ENCODE results near the gene PDZRN3. TPM values are rescaled to one million over a fixed set of nuclear protein-coding genes. Genes with fewer than 3 reads are reported as not detected.

Gene PDZRN3
- total RNA-seq, 6 donors from 2014 or later, result 7.0 to 50.3 (median 18.4) TPM

GRCh38 chr3:73502609-73503583 lies 121.8 kb downstream of the PDZRN3 start:
- H3K9me3 ChIP-seq, result no peaks in the 10 kb centered on the region
- H3K4me3 ChIP-seq, result no peak overlapping the region
- H3K27ac ChIP-seq, result no peak overlapping the region
- WGBS, 2 donors, result 37 to 42% methylated on average over 6 of the region's 6 CpGs
- no peaks in the 10 kb centered on the region for H3K27me3 ChIP-seq
- ATAC-seq (ENCODE audit: low FRiP score in 2 of 2) (peak in 1 of 2 donors; percentile 89), DNase-seq (peak in 1 of 2 donors; percentile 47)
- H3K36me3 ChIP-seq, result no peaks in the 10 kb centered on the region
- H3K4me1 ChIP-seq, result no peaks in the 10 kb centered on the region
- TF ChIP-seq CTCF (IDR thresholded peaks at IDR 0.05) (peak; percentile 39 to 79 (median 64)), EP300 (IDR thresholded peaks at IDR 0.05) (no peak), POLR2A (IDR thresholded peaks at IDR 0.05) (no peak), POLR2AphosphoS5 (IDR thresholded peaks at IDR 0.05) (no peak)

GRCh38 chr3:73500321-73500720 lies 124.4 kb downstream of the PDZRN3 start:
- Histone ChIP-seq H3K4me3 (no peak overlapping the region), H3K27me3 (no peaks in the 10 kb centered on the region), H3K36me3 (no peaks in the 10 kb centered on the region), H3K9me3 (no peaks in the 10 kb centered on the region), H3K4me1 (peaks cover 0 to 4% (median 0%) of the 10 kb centered on the region in 4 donors), H3K27ac (no peak overlapping the region)
- TF ChIP-seq POLR2AphosphoS5 (IDR thresholded peaks at IDR 0.05), result no peak
- no peak for TF ChIP-seq CTCF (IDR thresholded peaks at IDR 0.05)
- TF ChIP-seq EP300 (IDR thresholded peaks at IDR 0.05), result no peak
- TF ChIP-seq POLR2A (IDR thresholded peaks at IDR 0.05), result no peak
- no peak for DNase-seq
- no peak for ATAC-seq (ENCODE audit: low FRiP score in 2 of 2)
- 81 to 90% methylated on average over 1 of the region's 1 CpG for WGBS, 2 donors

GRCh38 chr3:73499787-73500186 lies 125.0 kb downstream of the PDZRN3 start:
- no peak for TF ChIP-seq POLR2A (IDR thresholded peaks at IDR 0.05)
- TF ChIP-seq CTCF (IDR thresholded peaks at IDR 0.05), result no peak
- no peak for TF ChIP-seq EP300 (IDR thresholded peaks at IDR 0.05)
- TF ChIP-seq POLR2AphosphoS5 (IDR thresholded peaks at IDR 0.05), result no peak
- H3K36me3 ChIP-seq, result no peaks in the 10 kb centered on the region
- ATAC-seq (ENCODE audit: low FRiP score in 2 of 2), result no peak
- no peak overlapping the region for H3K27ac ChIP-seq
- peaks cover 0 to 4% (median 0%) of the 10 kb centered on the region in 4 donors for H3K4me1 ChIP-seq
- H3K9me3 ChIP-seq, result no peaks in the 10 kb centered on the region
- no peak for DNase-seq
- WGBS, 2 donors, result 91 to 100% methylated on average over 3 of the region's 3 CpGs
- no peaks in the 10 kb centered on the region for H3K27me3 ChIP-seq
- no peak overlapping the region for H3K4me3 ChIP-seq

- no peaks in the 10 kb centered on the region for H3K27me3 ChIP-seq
- ATAC-seq (ENCODE audit: low FRiP score in 2 of 2) (no peak), DNase-seq (no peak)
- H3K9me3 ChIP-seq, result no peaks in the 10 kb centered on the region
- H3K4me3 ChIP-seq, result no peak overlapping the region
- 83 to 89% methylated on average over 23 of the region's 23 CpGs for WGBS, 2 donors
- no peak for TF ChIP-seq POLR2AphosphoS5 (IDR thresholded peaks at IDR 0.05)
- TF ChIP-seq EP300 (IDR thresholded peaks at IDR 0.05), result no peak
- TF ChIP-seq POLR2A (IDR thresholded peaks at IDR 0.05), result no peak
- no peak for TF ChIP-seq CTCF (IDR thresholded peaks at IDR 0.05)
- no peak overlapping the region for H3K27ac ChIP-seq
- H3K36me3 ChIP-seq, result no peaks in the 10 kb centered on the region
- peaks cover 0 to 4% (median 0%) of the 10 kb centered on the region in 4 donors for H3K4me1 ChIP-seq
These were observed 125.7 kb downstream of the PDZRN3 start for GRCh38 chr3:73498764-73499622.
